Lung (tissue), 12 donors: Measurements from ENCODE around the gene SLC38A10. TPM values are rescaled to one million over a fixed set of nuclear protein-coding genes. Genes with fewer than 3 reads are reported as not detected.
A peak's percentile ranks its signal among the peaks of the same experiment; 100 is the strongest.

Experiments
- ATAC-seq: fragments of 200-7000 bp; cut with Tn5 transposase; one replicate; pipeline ENCODE4 v1.9.1; 2020; ENCODE audit warnings: moderate number of reproducible peaks; ENCODE audit not compliant: insufficient read depth, low FRiP score
- DNase-seq, 3 donors: peaks; one replicate each; pipeline ENCODE4 v3.0.0-alpha.2; 2013 to 2017
- H3K27ac ChIP-seq, 2 donors: one replicate each; pipeline ENCODE4 v1.5.1; 2013; ENCODE audit warnings: mild to moderate bottlenecking in 2 of 2, moderate library complexity in 2 of 2, control low read depth in 1 of 2, inconsistent platforms in 1 of 2, low read depth in 1 of 2, low read length in 1 of 2
- H3K27me3 ChIP-seq, 3 donors: one replicate each; pipeline ENCODE4 v1.5.1; 2013; ENCODE audit warnings: low read length in 2 of 3; ENCODE audit not compliant: control insufficient read depth in 3 of 3, insufficient read depth in 3 of 3
- H3K36me3 ChIP-seq, 4 donors: one replicate each; pipeline ENCODE4 v1.5.1; 2013; ENCODE audit warnings: low read length in 4 of 4, mild to moderate bottlenecking in 1 of 4, moderate library complexity in 1 of 4; ENCODE audit not compliant: control insufficient read depth in 4 of 4, insufficient read depth in 4 of 4
- H3K4me1 ChIP-seq, 5 donors: one replicate each; pipeline ENCODE4 v1.5.1; 2013; ENCODE audit warnings: low read length in 5 of 5, mild to moderate bottlenecking in 2 of 5, moderate library complexity in 1 of 5; ENCODE audit not compliant: control insufficient read depth in 5 of 5, insufficient read depth in 5 of 5
- H3K4me3 ChIP-seq: one replicate; pipeline ENCODE4 v1.5.1; 2013; ENCODE audit warnings: mild to moderate bottlenecking, control low read depth, moderate library complexity
- H3K9ac ChIP-seq, 2 donors: one replicate each; pipeline ENCODE4 v1.5.1; 2013; ENCODE audit warnings: low read length in 2 of 2, control low read depth in 1 of 2; ENCODE audit not compliant: insufficient read depth in 1 of 2
- H3K9me3 ChIP-seq, 4 donors: one replicate each; pipeline ENCODE4 v1.5.1; 2013; ENCODE audit warnings: low read length in 3 of 4, mild to moderate bottlenecking in 1 of 4, moderate library complexity in 1 of 4; ENCODE audit not compliant: control insufficient read depth in 4 of 4, insufficient read depth in 3 of 4
- WGBS, 2 donors: extraction: QIAGEN DNeasy Blood & Tissue Kit; methylation state at CpG; one replicate each; pipeline ENCODE4 v1.1.7; 2013; 5-methylcytosine and 5-hydroxymethylcytosine counted together
- polyA plus RNA-seq, 2 donors: library from polyadenylated mRNA; stranded (reverse); fragments of 200-250 nt; gene quantifications; one replicate each; pipeline ENCODE4 v1.2.1, GENCODE V29; 2013
- total RNA-seq, 2 donors: library from RNA; depleted of rRNA in 1 of 2; stranded (reverse); fragments of >200 nt in 1 of 2; gene quantifications; one replicate each; pipeline ENCODE4 v1.2.1, GENCODE V29; 2014 to 2021
- TF ChIP-seq, protein P1 (sequence below): IDR thresholded peaks from 2 replicates; pipeline ENCODE4 v1.5.1; 2012; ENCODE audit warnings: mild to moderate bottlenecking; ENCODE audit errors: control extremely low read depth, extremely low read depth
- donor health status: control.
- donor health status: control.
- donor health status: Bipolar disorder and iron deficiency.
- donor health status: healthy.
- donor health status: DM: yes; HTN: yes; CAD: no.

SLC38A10 gene
- total and polyA plus RNA-seq, 4 donors, result 56.0 to 127 (median 82.4) TPM

- H3K9me3 ChIP-seq, result peaks cover 0 to 1% (median 0%) of the 10 kb centered on the region in 4 donors
- peaks cover 0 to 2% (median 0%) of the 10 kb centered on the region in 5 donors for H3K4me1 ChIP-seq
- H3K27me3 ChIP-seq, result no peaks in the 10 kb centered on the region
- DNase-seq (no peak), ATAC-seq (no peak)
- H3K27ac ChIP-seq, result no peak overlapping the region
- H3K9ac ChIP-seq, result no peak overlapping the region
- peaks cover 2 to 67% (median 12%) of the 10 kb centered on the region in 4 donors for H3K36me3 ChIP-seq
- TF ChIP-seq, protein P1, sequence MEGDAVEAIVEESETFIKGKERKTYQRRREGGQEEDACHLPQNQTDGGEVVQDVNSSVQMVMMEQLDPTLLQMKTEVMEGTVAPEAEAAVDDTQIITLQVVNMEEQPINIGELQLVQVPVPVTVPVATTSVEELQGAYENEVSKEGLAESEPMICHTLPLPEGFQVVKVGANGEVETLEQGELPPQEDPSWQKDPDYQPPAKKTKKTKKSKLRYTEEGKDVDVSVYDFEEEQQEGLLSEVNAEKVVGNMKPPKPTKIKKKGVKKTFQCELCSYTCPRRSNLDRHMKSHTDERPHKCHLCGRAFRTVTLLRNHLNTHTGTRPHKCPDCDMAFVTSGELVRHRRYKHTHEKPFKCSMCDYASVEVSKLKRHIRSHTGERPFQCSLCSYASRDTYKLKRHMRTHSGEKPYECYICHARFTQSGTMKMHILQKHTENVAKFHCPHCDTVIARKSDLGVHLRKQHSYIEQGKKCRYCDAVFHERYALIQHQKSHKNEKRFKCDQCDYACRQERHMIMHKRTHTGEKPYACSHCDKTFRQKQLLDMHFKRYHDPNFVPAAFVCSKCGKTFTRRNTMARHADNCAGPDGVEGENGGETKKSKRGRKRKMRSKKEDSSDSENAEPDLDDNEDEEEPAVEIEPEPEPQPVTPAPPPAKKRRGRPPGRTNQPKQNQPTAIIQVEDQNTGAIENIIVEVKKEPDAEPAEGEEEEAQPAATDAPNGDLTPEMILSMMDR, result no peak
- WGBS, 2 donors, result 93 to 94% methylated on average over 36 to 43 of the region's 43 CpGs
- H3K4me3 ChIP-seq, result no peak overlapping the region
Measured at GRCh38 chr17:81231766-81232581, 63.1 kb downstream of the SLC38A10 start.

DNA sequence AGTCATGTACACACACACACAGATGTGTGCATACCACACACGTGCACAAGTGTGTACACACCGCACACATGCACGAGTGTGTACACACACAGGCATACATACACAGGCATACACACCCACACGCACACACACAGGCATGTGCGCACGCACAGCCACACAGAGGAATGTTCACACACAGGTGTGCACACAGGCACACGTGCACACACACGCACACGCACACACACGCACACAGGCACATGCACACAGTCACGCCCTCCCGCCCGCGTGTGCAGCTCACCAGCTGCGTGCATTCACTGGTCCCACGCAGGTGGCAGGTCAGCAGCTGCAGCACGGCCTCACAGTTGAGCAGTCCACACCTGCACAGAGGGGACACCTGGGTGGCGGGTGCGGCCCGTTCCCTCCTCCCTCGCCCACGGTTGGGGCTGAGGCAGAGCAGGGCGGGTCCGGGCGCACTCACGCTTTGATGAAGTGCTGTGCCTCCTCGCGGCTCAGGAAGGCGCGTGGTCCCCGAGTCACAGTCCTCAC, 63.9 kb downstream of the SLC38A10 start:
- Histone ChIP-seq H3K36me3 (peaks cover 2 to 65% (median 12%) of the 10 kb centered on the region in 4 donors), H3K9me3 (peaks cover 0 to 2% (median 0%) of the 10 kb centered on the region in 4 donors), H3K27me3 (no peaks in the 10 kb centered on the region), H3K27ac (no peak overlapping the region), H3K9ac (no peak overlapping the region), H3K4me1 (no peaks in the 10 kb centered on the region), H3K4me3 (no peak overlapping the region)
- WGBS, 2 donors, result 91 to 92% methylated on average over 31 of the region's 31 CpGs
- DNase-seq, result no peak
- peak; percentile 23 for ATAC-seq
- TF ChIP-seq, protein P1, result no peak

DNA sequence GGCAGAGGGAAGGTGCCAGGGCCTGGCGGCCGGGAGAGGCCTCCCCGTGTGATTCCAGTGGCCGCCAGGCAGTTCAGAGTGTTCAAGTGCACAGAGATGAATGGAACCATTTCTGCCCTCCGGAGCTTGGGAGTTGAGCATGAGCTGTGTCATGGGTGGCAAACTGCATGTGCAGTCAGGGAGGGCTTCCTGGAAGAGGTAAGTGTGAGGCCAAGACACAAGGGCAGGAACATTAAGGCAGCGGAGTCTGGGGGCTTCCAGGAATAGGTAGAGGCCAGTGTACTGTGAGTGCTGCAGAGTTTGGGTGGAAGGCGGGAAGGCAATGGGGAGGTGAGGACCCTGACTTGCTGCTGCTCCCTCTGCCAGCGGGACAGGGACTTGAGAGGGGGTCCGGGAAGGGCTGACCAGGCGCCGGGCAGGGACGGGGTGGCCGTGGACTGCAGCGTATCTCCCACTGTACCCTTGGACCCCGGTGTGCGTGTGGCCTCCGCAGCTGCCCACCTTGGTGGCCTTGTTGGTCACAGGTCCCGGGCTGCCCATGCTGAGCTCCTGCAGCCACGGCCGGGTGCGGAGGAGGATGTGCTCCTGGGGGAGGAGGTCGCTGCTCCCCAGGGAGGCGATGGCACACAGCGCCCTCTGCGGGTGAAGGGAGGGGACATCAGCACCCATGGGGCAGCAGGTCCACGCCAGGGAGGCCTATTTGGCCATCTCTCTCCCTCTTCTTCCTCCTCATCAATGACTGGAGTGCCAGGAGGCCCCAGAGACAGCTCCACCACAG, 64.9 kb downstream of the SLC38A10 start:
- Histone ChIP-seq H3K4me1 (no peaks in the 10 kb centered on the region), H3K9ac (no peak overlapping the region), H3K4me3 (no peak overlapping the region), H3K9me3 (peaks cover 0 to 2% (median 0%) of the 10 kb centered on the region in 4 donors), H3K27ac (no peak overlapping the region), H3K27me3 (no peaks in the 10 kb centered on the region), H3K36me3 (peaks cover 2 to 57% (median 12%) of the 10 kb centered on the region in 4 donors)
- TF ChIP-seq, protein P1, result no peak
- DNase-seq, result no peak
- WGBS, 2 donors, result 93 to 95% methylated on average over 26 of the region's 26 CpGs
- ATAC-seq, result no peak
